H9 (cell line): ENCODE data around the gene BEST3. TPM values are rescaled to one million over a fixed set of nuclear protein-coding genes. Genes with fewer than 3 reads are reported as not detected.

Source experiments
- DNase-seq: peaks from one replicate; pipeline ENCODE4 v3.0.0-alpha.2; 2017
- H2AFZ ChIP-seq: one replicate; pipeline ENCODE4 v1.6.1; 2013; ENCODE audit warnings: mild to moderate bottlenecking, low read length, control low read depth, moderate library complexity
- H2AK5ac ChIP-seq: 2 replicates; pipeline ENCODE4 v1.6.1; 2013; ENCODE audit warnings: low read length, control low read depth, mixed read lengths; ENCODE audit not compliant: insufficient read length
- H2BK120ac ChIP-seq: one replicate; pipeline ENCODE4 v1.6.1; 2013; ENCODE audit warnings: low read depth, mild to moderate bottlenecking, low read length, control low read depth, inconsistent platforms; ENCODE audit not compliant: poor library complexity, severe bottlenecking
- H2BK12ac ChIP-seq: 2 replicates; pipeline ENCODE4 v1.6.1; 2013; ENCODE audit warnings: low read length, control low read depth, mixed read lengths, low read depth; ENCODE audit not compliant: insufficient read length
- H2BK15ac ChIP-seq: 2 replicates; pipeline ENCODE4 v1.6.1; 2013; ENCODE audit warnings: low read depth, low read length, control low read depth
- H2BK20ac ChIP-seq: one replicate; pipeline ENCODE4 v1.6.1; 2013; ENCODE audit warnings: low read depth, mild to moderate bottlenecking, low read length, control low read depth, inconsistent platforms; ENCODE audit not compliant: poor library complexity, severe bottlenecking
- H2BK5ac ChIP-seq: 2 replicates; pipeline ENCODE4 v1.6.1; 2013; ENCODE audit warnings: low read length, control low read depth, mixed read lengths; ENCODE audit not compliant: insufficient read length
- H3K14ac ChIP-seq: 2 replicates; pipeline ENCODE4 v1.6.1; 2013; ENCODE audit warnings: low read length, control low read depth; ENCODE audit not compliant: insufficient read depth
- H3K18ac ChIP-seq: 2 replicates; pipeline ENCODE4 v1.6.1; 2013; ENCODE audit warnings: low read depth, mild to moderate bottlenecking, mixed read lengths, low read length, control low read depth; ENCODE audit not compliant: insufficient read length
- H3K23ac ChIP-seq: 2 replicates; pipeline ENCODE4 v1.6.1; 2013; ENCODE audit warnings: low read length, control low read depth, mixed read lengths, low read depth; ENCODE audit not compliant: insufficient read length
- H3K23me2 ChIP-seq: 2 replicates; pipeline ENCODE4 v1.6.1; 2013; ENCODE audit warnings: low read depth, mild to moderate bottlenecking, mixed read lengths, low read length, control low read depth; ENCODE audit not compliant: insufficient read length, poor library complexity, severe bottlenecking
- H3K27ac ChIP-seq: 2 replicates; pipeline ENCODE4 v1.5.1; 2013; ENCODE audit warnings: low read length, control low read depth, mixed read lengths, low read depth; ENCODE audit not compliant: insufficient read length
- H3K27me3 ChIP-seq: 2 replicates; pipeline ENCODE4 v1.6.1; 2013; ENCODE audit warnings: low read length, control low read depth, inconsistent platforms; ENCODE audit not compliant: insufficient read depth
- H3K4ac ChIP-seq: 2 replicates; pipeline ENCODE4 v1.6.1; 2013; ENCODE audit warnings: low read depth, mild to moderate bottlenecking, control low read depth, inconsistent platforms, low read length, moderate library complexity
- H3K4me1 ChIP-seq: 2 replicates; pipeline ENCODE4 v1.6.1; 2013; ENCODE audit warnings: low read length, control low read depth, inconsistent platforms; ENCODE audit not compliant: insufficient read depth
- H3K4me2 ChIP-seq: 2 replicates; pipeline ENCODE4 v1.6.1; 2013; ENCODE audit warnings: low read length, control low read depth, mixed read lengths; ENCODE audit not compliant: insufficient read length, insufficient read depth
- H3K56ac ChIP-seq: 2 replicates; pipeline ENCODE4 v1.6.1; 2013; ENCODE audit warnings: low read depth, mild to moderate bottlenecking, mixed read lengths, low read length, control low read depth; ENCODE audit not compliant: insufficient read length
- H3K79me1 ChIP-seq: 2 replicates; pipeline ENCODE4 v1.6.1; 2013; ENCODE audit warnings: low read depth, mild to moderate bottlenecking, moderate library complexity, low read length, control low read depth, inconsistent platforms; ENCODE audit not compliant: insufficient read depth, poor library complexity, severe bottlenecking
- H3K79me2 ChIP-seq: 2 replicates; pipeline ENCODE4 v1.6.1; 2013; ENCODE audit warnings: low read length, control low read depth, inconsistent platforms; ENCODE audit not compliant: insufficient read depth
- H3K9ac ChIP-seq: 2 replicates; pipeline ENCODE4 v1.6.1; 2013; ENCODE audit warnings: low read length, control low read depth, mixed read lengths; ENCODE audit not compliant: insufficient read length; ENCODE audit errors: extremely low read depth
- H3K9me3 ChIP-seq: one replicate; pipeline ENCODE4 v1.6.1; 2013; ENCODE audit warnings: low read depth, low read length, inconsistent platforms; ENCODE audit not compliant: control insufficient read depth
- H3T11ph ChIP-seq: one replicate; pipeline ENCODE4 v1.6.1; 2013; ENCODE audit warnings: mild to moderate bottlenecking, low read length, control low read depth, inconsistent platforms
- H4K20me1 ChIP-seq: one replicate; pipeline ENCODE4 v1.6.1; 2013; ENCODE audit not compliant: control insufficient read depth, insufficient read length, insufficient read depth
- H4K5ac ChIP-seq: 2 replicates; pipeline ENCODE4 v1.6.1; 2013; ENCODE audit warnings: low read depth, mild to moderate bottlenecking, mixed read lengths, low read length, control low read depth; ENCODE audit not compliant: insufficient read length
- H4K8ac ChIP-seq: replicated peaks from 2 replicates; pipeline ENCODE4 v1.6.1; 2013; ENCODE audit warnings: low read length, control low read depth, mixed read lengths, low read depth; ENCODE audit not compliant: insufficient read length
- H4K91ac ChIP-seq: 2 replicates; pipeline ENCODE4 v1.6.1; 2013; ENCODE audit warnings: low read depth, mild to moderate bottlenecking, moderate library complexity, mixed read lengths, low read length, control low read depth; ENCODE audit not compliant: insufficient read length
- H3K27ac Mint-ChIP-seq, 3 experiments: 2 replicates in 2 of 3; 3 replicates in 1 of 3; pipeline ENCODE4 v1.8.0; 2020 to 2021; ENCODE audit warnings: mixed read lengths in 3 of 3, mild to moderate bottlenecking in 1 of 3, moderate library complexity in 1 of 3
- H3K27me3 Mint-ChIP-seq: 2 replicates; pipeline ENCODE4 v1.8.0; 2021; ENCODE audit warnings: low read depth, mild to moderate bottlenecking, moderate library complexity, mixed read lengths
- H3K36me3 Mint-ChIP-seq, 3 experiments: 2 replicates in 2 of 3; 3 replicates in 1 of 3; pipeline ENCODE4 v1.8.0; 2020 to 2021; ENCODE audit warnings: low read depth in 3 of 3, mixed read lengths in 3 of 3; ENCODE audit not compliant: insufficient read depth in 1 of 3
- H3K4me1 Mint-ChIP-seq, 2 experiments: 2 replicates each; pipeline ENCODE4 v1.8.0; 2020; ENCODE audit warnings: mixed read lengths in 2 of 2
- H3K4me3 Mint-ChIP-seq, 2 experiments: 2 replicates in 1 of 2; 3 replicates in 1 of 2; pipeline ENCODE4 v1.8.0; 2020 to 2021; ENCODE audit warnings: mild to moderate bottlenecking in 2 of 2, mixed read lengths in 2 of 2, moderate library complexity in 1 of 2
- H3K9me3 Mint-ChIP-seq, 2 experiments: 2 replicates in 1 of 2; 3 replicates in 1 of 2; pipeline ENCODE4 v1.8.0; 2020; ENCODE audit warnings: mild to moderate bottlenecking in 2 of 2, mixed read lengths in 2 of 2, moderate library complexity in 1 of 2
- WGBS: extraction: QIAGEN DNeasy Blood & Tissue Kit; methylation state at CpG from one replicate; pipeline ENCODE4 v1.1.7; 2013; ENCODE audit warnings: missing lambda C conversion rate, low lambda C conversion rate, mixed read lengths; ENCODE audit not compliant: insufficient read length; ENCODE audit errors: extremely low coverage; 5-methylcytosine and 5-hydroxymethylcytosine counted together
- total RNA-seq: library from RNA; stranded (reverse); gene quantifications from 2 replicates; pipeline ENCODE4 v1.2.1, GENCODE V29; 2021
- TF ChIP-seq, protein P1 (sequence below): fragments of 200-600 bp; sonication (generic); conservative IDR thresholded peaks from 3 replicates; pipeline ENCODE4 v1.8.0; 2021; ENCODE audit warnings: antibody characterized with exemption, mild to moderate bottlenecking

Gene BEST3
- total RNA-seq, 1 experiment from 2014 or later: 0.42 TPM

DNA sequence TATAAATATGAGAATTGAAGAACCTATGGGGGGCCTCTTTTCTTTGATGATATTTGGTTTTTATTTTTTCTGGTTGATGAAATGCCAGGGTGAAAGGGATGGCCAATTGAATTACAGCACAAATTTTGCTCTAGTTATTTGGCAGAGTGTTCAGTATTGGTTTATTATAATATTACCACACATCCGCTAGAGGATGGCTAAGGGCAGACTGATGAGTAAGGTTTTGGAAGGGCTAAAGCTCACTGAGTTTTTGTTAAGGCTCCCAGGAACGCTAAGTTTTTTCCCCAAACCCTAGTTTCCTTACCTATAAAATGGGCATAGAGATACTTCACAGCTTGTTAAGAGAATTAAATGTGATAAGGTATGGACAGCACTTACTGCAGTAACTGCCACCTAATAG is 54.1 kb downstream of the BEST3 start:
- H3K4me3 Mint-ChIP-seq: no peak overlapping the region; a peak in 1 of 5 replicates
- H3T11ph ChIP-seq: no peak overlapping the region
- H2AK5ac ChIP-seq: no peak overlapping the region
- no peak overlapping the region for H3K23ac ChIP-seq
- H2BK5ac ChIP-seq: no peak overlapping the region
- no peak overlapping the region for H3K18ac ChIP-seq
- no peaks in the 10 kb centered on the region for H3K9me3 Mint-ChIP-seq
- no peak overlapping the region for H2BK120ac ChIP-seq
- H3K4me1 Mint-ChIP-seq: no peaks in the 10 kb centered on the region
- no peaks in the 10 kb centered on the region for H3K4me1 ChIP-seq
- H3K9ac ChIP-seq: no peak overlapping the region
- no peaks in the 10 kb centered on the region for H3K79me2 ChIP-seq
- H3K27me3 Mint-ChIP-seq: no peaks in the 10 kb centered on the region; the same call in 1 of the 2 replicates
- no CpG with 5 or more reads among the region's 2 CpGs for whole genome bisulfite sequencing
- H3K27ac ChIP-seq: no peak overlapping the region
- H3K27ac Mint-ChIP-seq: no peak overlapping the region
- no peak overlapping the region for H2AFZ ChIP-seq
- no peak overlapping the region for H3K14ac ChIP-seq
- no peaks in the 10 kb centered on the region for H3K79me1 ChIP-seq
- H3K4me2 ChIP-seq: no peak overlapping the region
- DNase-seq: no peak
- TF ChIP-seq, protein P1, sequence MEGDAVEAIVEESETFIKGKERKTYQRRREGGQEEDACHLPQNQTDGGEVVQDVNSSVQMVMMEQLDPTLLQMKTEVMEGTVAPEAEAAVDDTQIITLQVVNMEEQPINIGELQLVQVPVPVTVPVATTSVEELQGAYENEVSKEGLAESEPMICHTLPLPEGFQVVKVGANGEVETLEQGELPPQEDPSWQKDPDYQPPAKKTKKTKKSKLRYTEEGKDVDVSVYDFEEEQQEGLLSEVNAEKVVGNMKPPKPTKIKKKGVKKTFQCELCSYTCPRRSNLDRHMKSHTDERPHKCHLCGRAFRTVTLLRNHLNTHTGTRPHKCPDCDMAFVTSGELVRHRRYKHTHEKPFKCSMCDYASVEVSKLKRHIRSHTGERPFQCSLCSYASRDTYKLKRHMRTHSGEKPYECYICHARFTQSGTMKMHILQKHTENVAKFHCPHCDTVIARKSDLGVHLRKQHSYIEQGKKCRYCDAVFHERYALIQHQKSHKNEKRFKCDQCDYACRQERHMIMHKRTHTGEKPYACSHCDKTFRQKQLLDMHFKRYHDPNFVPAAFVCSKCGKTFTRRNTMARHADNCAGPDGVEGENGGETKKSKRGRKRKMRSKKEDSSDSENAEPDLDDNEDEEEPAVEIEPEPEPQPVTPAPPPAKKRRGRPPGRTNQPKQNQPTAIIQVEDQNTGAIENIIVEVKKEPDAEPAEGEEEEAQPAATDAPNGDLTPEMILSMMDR: no peak
- H2BK20ac ChIP-seq: no peak overlapping the region
- no peaks in the 10 kb centered on the region for H4K20me1 ChIP-seq
- H2BK12ac ChIP-seq: no peak overlapping the region
- H3K56ac ChIP-seq: no peak overlapping the region
- H3K9me3 ChIP-seq: no peaks in the 10 kb centered on the region
- no peak overlapping the region for H2BK15ac ChIP-seq
- H3K23me2 ChIP-seq: no peaks in the 10 kb centered on the region
- no peak overlapping the region for H3K4ac ChIP-seq
- H3K36me3 Mint-ChIP-seq: no peaks in the 10 kb centered on the region
- no peak overlapping the region for H4K5ac ChIP-seq
- H4K8ac ChIP-seq: no peak overlapping the region
- no peaks in the 10 kb centered on the region for H3K27me3 ChIP-seq
- H4K91ac ChIP-seq: no peak overlapping the region
